Suprapubic skin (tissue), 4 donors: ENCODE data around the gene PHKB. TPM values are rescaled to one million over a fixed set of nuclear protein-coding genes. Genes with fewer than 3 reads are reported as not detected.
"Not testable (repeated sequence)": the region's sequence is repeated elsewhere in the genome, so short reads cannot be mapped to it uniquely, and the experiment has no call there.

Source experiments
- DNase-seq, 2 donors: peaks; one replicate each; pipeline ENCODE4 v3.0.0-alpha.2; 2019; ENCODE audit warnings: low spot score in 2 of 2
- H3K27ac ChIP-seq: fragments of 200-600 bp; sonication (generic); one replicate; pipeline ENCODE4 v1.5.1; 2019
- H3K27me3 ChIP-seq: fragments of 200-600 bp; sonication (generic); one replicate; pipeline ENCODE4 v1.5.1; 2019
- H3K36me3 ChIP-seq: fragments of 200-600 bp; sonication (generic); one replicate; pipeline ENCODE4 v1.5.1; 2019
- H3K4me1 ChIP-seq: fragments of 200-600 bp; sonication (generic); one replicate; pipeline ENCODE4 v1.5.1; 2019
- H3K4me3 ChIP-seq: fragments of 200-600 bp; sonication (generic); one replicate; pipeline ENCODE4 v1.5.1; 2019; ENCODE audit warnings: mild to moderate bottlenecking
- H3K9me3 ChIP-seq: fragments of 200-600 bp; sonication (generic); one replicate; pipeline ENCODE4 v1.5.1; 2019
- CTCF ChIP-seq, 2 donors: fragments of 200-600 bp in 1 of 2; fragments of 450-650 bp in 1 of 2; sonication (generic) in 1 of 2; IDR thresholded peaks; one replicate each; pipeline ENCODE4 v1.5.1; 2016 to 2019; ENCODE audit warnings: antibody characterized with exemption in 2 of 2, mild to moderate bottlenecking in 1 of 2, moderate library complexity in 1 of 2
- EP300 ChIP-seq: sonication (generic); formaldehyde crosslinking; IDR thresholded peaks from one replicate; pipeline ENCODE4 v1.6.1; 2017; ENCODE audit warnings: antibody characterized with exemption
- POLR2A ChIP-seq, 2 donors: fragments of 450-650 bp; IDR thresholded peaks; one replicate each; pipeline ENCODE4 v1.6.1; 2017; ENCODE audit warnings: antibody characterized with exemption in 2 of 2, mild to moderate bottlenecking in 2 of 2, moderate library complexity in 2 of 2
- POLR2AphosphoS5 ChIP-seq, 3 donors: sonication (generic); formaldehyde crosslinking; IDR thresholded peaks; one replicate each; pipeline ENCODE4 v1.6.1; 2017; ENCODE audit warnings: antibody characterized with exemption in 3 of 3
- WGBS: methylation state at CpG from one replicate; pipeline ENCODE4 v1.1.5; 2018; 5-methylcytosine and 5-hydroxymethylcytosine counted together
- total RNA-seq, 4 donors: library from RNA; depleted of rRNA; stranded (reverse); fragments of >200 nt; gene quantifications; one replicate each; pipeline ENCODE4 v1.1.0, GENCODE V29; 2016

PHKB gene
- total RNA-seq, 4 donors from 2014 or later, result 28.7 to 92.9 (median 43.1) TPM

- Histone ChIP-seq H3K27ac (no peak overlapping the region), H3K36me3 (peaks cover 43% of the 10 kb centered on the region), H3K4me3 (no peak overlapping the region), H3K4me1 (no peaks in the 10 kb centered on the region), H3K9me3 (peaks cover 6% of the 10 kb centered on the region), H3K27me3 (no peaks in the 10 kb centered on the region)
- WGBS, result 96% methylated on average over 8 of the region's 11 CpGs
- TF ChIP-seq CTCF (IDR thresholded peaks at IDR 0.05) (no peak), EP300 (no peak), POLR2A (IDR thresholded peaks at IDR 0.05) (no peak), POLR2AphosphoS5 (IDR thresholded peaks at IDR 0.05) (no peak)
- DNase-seq, result no peak
These were observed 92.9 kb downstream of the PHKB start for GRCh38 chr16:47553853-47554564.

- peaks cover 39% of the 10 kb centered on the region for H3K36me3 ChIP-seq
- not testable (repeated sequence) for H3K9me3 ChIP-seq, H3K27ac ChIP-seq, H3K4me3 ChIP-seq, H3K4me1 ChIP-seq, H3K27me3 ChIP-seq, DNase-seq
- 93% methylated on average over 8 of the region's 8 CpGs for WGBS
These were observed 93.5 kb downstream of the PHKB start for GRCh38 chr16:47554587-47554986.

- TF ChIP-seq EP300 (no peak), POLR2A (IDR thresholded peaks at IDR 0.05) (no peak), CTCF (IDR thresholded peaks at IDR 0.05) (no peak), POLR2AphosphoS5 (IDR thresholded peaks at IDR 0.05) (no peak)
- 75% methylated on average over 1 of the region's 1 CpG for WGBS
These were observed 100.2 kb downstream of the PHKB start for GRCh38 chr16:47561286-47561685.

GRCh38 chr16:47562366-47562765 is 101.2 kb downstream of the PHKB start:
- Histone ChIP-seq H3K9me3 (no peaks in the 10 kb centered on the region), H3K27ac (no peak overlapping the region), H3K36me3 (no peaks in the 10 kb centered on the region), H3K4me3 (no peak overlapping the region), H3K27me3 (no peaks in the 10 kb centered on the region), H3K4me1 (no peaks in the 10 kb centered on the region)
- TF ChIP-seq EP300, result no peak
- TF ChIP-seq POLR2AphosphoS5 (IDR thresholded peaks at IDR 0.05), result no peak
- no peak for TF ChIP-seq POLR2A (IDR thresholded peaks at IDR 0.05)
- no peak for TF ChIP-seq CTCF (IDR thresholded peaks at IDR 0.05)
- no peak for DNase-seq

More at GRCh38 chr16:47561286-47561685, 100.2 kb downstream of the PHKB start:
- no peaks in the 10 kb centered on the region for H3K36me3 ChIP-seq
- H3K9me3 ChIP-seq, result no peaks in the 10 kb centered on the region
- no peak overlapping the region for H3K27ac ChIP-seq
- no peak overlapping the region for H3K4me3 ChIP-seq
- no peaks in the 10 kb centered on the region for H3K27me3 ChIP-seq
- DNase-seq, result no peak
- H3K4me1 ChIP-seq, result no peaks in the 10 kb centered on the region

GRCh38 chr16:47565454-47565853 is 104.3 kb downstream of the PHKB start:
- 34% methylated on average over 6 of the region's 6 CpGs for WGBS
- peak in 1 of 2 donors; percentile 69 for DNase-seq
- TF ChIP-seq POLR2A (IDR thresholded peaks at IDR 0.05) (no peak), POLR2AphosphoS5 (IDR thresholded peaks at IDR 0.05) (no peak), EP300 (no peak), CTCF (IDR thresholded peaks at IDR 0.05) (no peak)
- Histone ChIP-seq H3K36me3 (no peaks in the 10 kb centered on the region), H3K4me1 (no peaks in the 10 kb centered on the region), H3K9me3 (no peaks in the 10 kb centered on the region), H3K27ac (no peak overlapping the region), H3K27me3 (no peaks in the 10 kb centered on the region), H3K4me3 (no peak overlapping the region)

GRCh38 chr16:47567321-47567720 is 106.2 kb downstream of the PHKB start:
- Histone ChIP-seq H3K9me3 (no peaks in the 10 kb centered on the region), H3K4me1 (no peaks in the 10 kb centered on the region), H3K4me3 (no peak overlapping the region), H3K27ac (no peak overlapping the region), H3K27me3 (no peaks in the 10 kb centered on the region), H3K36me3 (no peaks in the 10 kb centered on the region)
- 95% methylated on average over 2 of the region's 2 CpGs for WGBS
- TF ChIP-seq EP300 (no peak), POLR2AphosphoS5 (IDR thresholded peaks at IDR 0.05) (no peak), CTCF (IDR thresholded peaks at IDR 0.05) (no peak), POLR2A (IDR thresholded peaks at IDR 0.05) (no peak)
- DNase-seq, result no peak
